Middle frontal gyrus (tissue), 1 donor: ENCODE data around the gene MBNL1.
A peak's percentile ranks its signal among the peaks of the same experiment; 100 is the strongest.

ENCODE experiments used
- DNase-seq: peaks from one replicate; pipeline ENCODE4 v3.0.0-alpha.2; 2015; ENCODE audit warnings: low spot score; ENCODE audit errors: extremely low spot score

MBNL1 gene

GRCh38 chr3:152296971-152297370, 28.2 kb downstream of the MBNL1 start:
- DNase-seq, result no peak

GRCh38 chr3:152298393-152299248, 29.9 kb downstream of the MBNL1 start:
- DNase-seq, result peak; percentile 43

GRCh38 chr3:152299249-152299976, 30.7 kb downstream of the MBNL1 start:
- no peak for DNase-seq

GRCh38 chr3:152300029-152300731, 31.5 kb downstream of the MBNL1 start:
- DNase-seq, result no peak

GRCh38 chr3:152301745-152302181, 33.0 kb downstream of the MBNL1 start:
- no peak for DNase-seq

- no peak for DNase-seq
Measured at GRCh38 chr3:152302521-152303021, 33.8 kb downstream of the MBNL1 start.

- DNase-seq, result no peak
Measured at GRCh38 chr3:152304160-152304559, 35.4 kb downstream of the MBNL1 start.

GRCh38 chr3:152305075-152305474, 36.3 kb downstream of the MBNL1 start:
- DNase-seq, result no peak

GRCh38 chr3:152307829-152308474, 39.2 kb downstream of the MBNL1 start:
- DNase-seq, result no peak

GRCh38 chr3:152308475-152308844, 39.7 kb downstream of the MBNL1 start:
- DNase-seq, result no peak

- no peak for DNase-seq
Measured at GRCh38 chr3:152309031-152309430, 40.3 kb downstream of the MBNL1 start.

GRCh38 chr3:152309535-152310307, 41.0 kb downstream of the MBNL1 start:
- DNase-seq, result no peak

- DNase-seq, result no peak
Measured at GRCh38 chr3:152313430-152313829, 44.7 kb downstream of the MBNL1 start.

- DNase-seq, result no peak
Measured at GRCh38 chr3:152313914-152314313, 45.2 kb downstream of the MBNL1 start.

- no peak for DNase-seq
Measured at GRCh38 chr3:152314677-152315353, 46.1 kb downstream of the MBNL1 start.

- no peak for DNase-seq
Measured at GRCh38 chr3:152315623-152316022, 46.9 kb downstream of the MBNL1 start.

- no peak for DNase-seq
Measured at GRCh38 chr3:152316318-152316717, 47.6 kb downstream of the MBNL1 start.

GRCh38 chr3:152317184-152317583, 48.5 kb downstream of the MBNL1 start:
- no peak for DNase-seq

GRCh38 chr3:152317956-152318355, 49.2 kb downstream of the MBNL1 start:
- DNase-seq, result no peak

GRCh38 chr3:152318512-152318911, 49.8 kb downstream of the MBNL1 start:
- DNase-seq, result no peak
